CD4-positive, alpha-beta T cell treated with Interleukin-10 for 1 hour (primary cell): ENCODE measurements around the gene MGAT5B.
"Not testable (repeated sequence)": the region's sequence is repeated elsewhere in the genome, so short reads cannot be mapped to it uniquely, and the experiment has no call there.

ENCODE experiments used
- DNase-seq: peaks from one replicate; pipeline ENCODE4 v3.0.0-alpha.2; 2020

Gene MGAT5B

GRCh38 chr17:76868176-76868668 lies at the start of gene MGAT5B:
Gene MGAT5B (plus strand): TSS chr17:76868404. CDS start chr17:76869030, 626 bp downstream.
- DNase-seq = peak; percentile 75

GRCh38 chr17:76820039-76820438 lies 48.2 kb upstream of the MGAT5B start:
- DNase-seq = no peak

DNA sequence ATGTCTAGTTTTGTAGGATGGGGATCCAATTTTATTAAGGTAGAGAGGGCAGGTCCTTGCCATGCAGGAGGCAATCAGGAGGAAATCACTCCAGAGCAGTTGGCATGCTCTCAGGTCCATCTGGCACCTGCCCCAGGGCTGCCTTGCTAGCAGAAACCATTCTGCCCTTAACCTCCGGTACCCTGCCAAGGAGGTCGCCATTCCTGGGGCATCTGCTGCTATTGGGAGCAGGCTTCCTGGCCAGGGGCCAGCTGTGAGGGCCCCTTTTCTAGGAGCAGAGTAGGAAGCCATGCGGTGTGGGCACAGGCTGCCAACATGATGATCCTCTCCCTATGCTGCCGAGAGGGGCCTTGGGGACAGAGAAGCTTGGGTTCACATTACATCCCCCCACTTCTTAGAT lies 47.6 kb upstream of the MGAT5B start:
- no peak for DNase-seq

- no peak for DNase-seq
These were observed 45.9 kb upstream of the MGAT5B start for GRCh38 chr17:76822184-76822778.

DNA sequence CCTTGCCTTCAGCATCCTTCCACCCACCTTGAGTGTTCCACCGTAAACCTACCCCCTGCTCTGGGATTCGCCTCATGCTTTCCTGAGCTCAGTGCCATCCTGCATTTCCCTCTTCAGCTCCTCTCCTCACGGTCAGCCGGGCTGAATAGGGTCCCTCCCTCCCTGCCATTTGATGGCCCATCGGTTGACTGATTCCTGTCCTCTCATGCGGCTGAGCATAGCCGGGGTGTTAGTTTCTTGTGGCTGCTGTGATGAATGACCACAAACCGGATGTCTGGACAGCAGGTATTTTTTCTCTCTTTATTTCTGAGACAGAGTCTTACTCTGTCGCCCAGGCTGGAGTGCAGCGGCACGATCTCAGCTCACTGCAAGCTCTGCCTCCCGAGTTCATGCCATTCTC lies 44.1 kb upstream of the MGAT5B start:
- no peak for DNase-seq

DNA sequence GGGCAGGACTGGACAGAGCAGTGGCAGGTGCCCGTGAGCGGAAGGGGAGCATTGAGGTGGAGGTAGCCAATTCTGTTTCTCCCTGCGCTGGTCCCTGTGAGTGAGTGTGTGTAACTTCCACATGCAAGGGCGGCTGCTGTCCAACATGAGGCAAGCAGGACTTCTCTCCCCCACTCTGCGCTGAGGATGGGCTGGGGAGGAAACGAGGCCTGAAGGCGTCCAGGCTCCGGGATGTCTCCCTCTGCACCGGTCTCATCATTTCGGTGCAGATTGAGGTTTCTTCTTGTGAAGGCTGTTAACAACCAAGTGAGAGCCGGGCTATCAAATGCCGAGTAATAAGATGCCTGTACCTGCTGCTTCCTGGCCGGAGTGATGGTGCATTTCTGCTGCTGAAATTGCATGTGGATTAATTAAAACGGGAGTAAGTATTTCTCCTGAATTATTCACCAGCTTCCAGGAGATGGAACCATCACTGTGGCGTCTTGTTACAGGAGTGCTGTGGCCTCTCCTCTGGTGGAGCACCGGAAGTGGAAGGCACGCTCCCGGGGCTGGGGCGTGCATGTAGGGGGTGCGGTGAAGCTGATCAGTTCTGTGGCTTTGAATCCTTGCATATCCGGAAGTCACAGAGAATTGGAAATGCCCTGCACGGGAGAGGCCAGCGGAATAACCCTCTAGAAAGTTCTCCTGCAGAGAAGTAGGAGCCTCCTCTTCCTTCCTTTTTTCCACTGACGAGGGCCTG lies 41.7 kb upstream of the MGAT5B start:
- DNase-seq = no peak

DNA sequence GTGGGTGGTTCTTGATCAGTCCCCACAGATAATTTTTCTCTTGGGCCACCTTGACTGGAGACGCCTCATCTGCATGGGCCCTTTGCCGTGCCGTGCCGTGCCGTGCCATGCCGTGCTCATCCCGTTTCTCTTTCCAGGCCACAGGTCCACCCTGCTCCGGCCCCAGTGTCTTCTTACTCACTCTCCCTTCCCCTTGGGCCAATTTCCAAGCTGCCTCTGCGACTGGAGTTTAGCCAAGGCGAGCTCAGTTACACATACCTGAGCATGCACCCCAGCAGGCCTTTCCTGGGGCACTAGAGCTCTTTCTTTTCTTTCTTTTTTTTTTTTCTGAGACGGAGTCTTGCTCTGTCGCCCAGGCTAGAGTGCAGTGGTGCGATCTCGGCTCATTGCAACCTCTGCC lies 40.5 kb upstream of the MGAT5B start:
- DNase-seq = no peak

GRCh38 chr17:76830987-76831715 lies 37.1 kb upstream of the MGAT5B start:
- DNase-seq = no peak

DNA sequence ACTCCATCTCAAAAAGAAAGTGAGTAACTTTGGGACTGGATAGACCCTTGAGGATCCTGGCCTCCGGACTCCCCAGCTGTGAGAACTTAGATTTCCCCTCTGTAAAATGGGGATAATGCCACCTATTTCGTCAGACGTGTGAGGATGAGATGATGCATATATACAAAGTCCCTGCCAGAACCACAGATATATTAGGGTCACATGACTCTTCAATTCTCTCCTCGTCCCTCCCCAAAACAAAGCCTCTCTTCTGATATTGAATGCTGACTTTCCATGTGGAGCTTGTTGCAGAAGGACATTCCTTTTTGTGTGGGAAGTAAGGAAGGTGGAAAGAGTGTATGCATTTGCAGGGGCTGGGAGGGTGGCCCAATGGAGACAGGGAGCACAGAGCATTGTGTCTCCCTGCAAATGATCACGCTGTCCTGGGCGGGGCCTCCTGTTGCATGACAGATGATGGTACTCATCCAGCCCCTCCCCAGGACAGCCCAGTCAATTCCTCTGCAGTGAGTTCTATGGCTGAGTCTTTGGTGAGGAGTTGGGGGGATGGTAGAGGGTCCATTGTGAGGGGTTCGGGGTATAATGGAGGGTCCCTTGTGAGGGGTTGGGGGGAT lies 35.1 kb upstream of the MGAT5B start:
- no peak for DNase-seq

- DNase-seq = no peak
These were observed 34.5 kb upstream of the MGAT5B start for GRCh38 chr17:76833747-76834146.

GRCh38 chr17:76834870-76835269 lies 33.3 kb upstream of the MGAT5B start:
- DNase-seq = no peak

DNA sequence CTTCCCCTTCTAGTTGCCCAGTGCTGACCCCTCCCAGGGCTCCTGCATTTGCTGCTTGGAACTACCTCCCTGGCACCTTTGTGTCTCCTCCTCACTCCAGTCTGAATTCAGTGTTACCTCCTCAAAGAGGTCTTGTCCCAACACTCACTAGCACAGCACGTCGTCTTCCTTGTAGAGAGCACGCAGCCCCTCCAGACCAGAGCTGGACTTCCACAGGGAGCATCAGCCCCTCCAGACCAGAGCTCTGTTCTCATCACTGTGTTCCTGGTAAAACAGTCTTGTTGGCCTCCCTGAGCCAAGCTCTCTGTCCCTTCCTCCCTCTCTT lies 27.8 kb upstream of the MGAT5B start:
- DNase-seq = no peak

- DNase-seq = no peak
These were observed 27.1 kb upstream of the MGAT5B start for GRCh38 chr17:76840884-76841775.

DNA sequence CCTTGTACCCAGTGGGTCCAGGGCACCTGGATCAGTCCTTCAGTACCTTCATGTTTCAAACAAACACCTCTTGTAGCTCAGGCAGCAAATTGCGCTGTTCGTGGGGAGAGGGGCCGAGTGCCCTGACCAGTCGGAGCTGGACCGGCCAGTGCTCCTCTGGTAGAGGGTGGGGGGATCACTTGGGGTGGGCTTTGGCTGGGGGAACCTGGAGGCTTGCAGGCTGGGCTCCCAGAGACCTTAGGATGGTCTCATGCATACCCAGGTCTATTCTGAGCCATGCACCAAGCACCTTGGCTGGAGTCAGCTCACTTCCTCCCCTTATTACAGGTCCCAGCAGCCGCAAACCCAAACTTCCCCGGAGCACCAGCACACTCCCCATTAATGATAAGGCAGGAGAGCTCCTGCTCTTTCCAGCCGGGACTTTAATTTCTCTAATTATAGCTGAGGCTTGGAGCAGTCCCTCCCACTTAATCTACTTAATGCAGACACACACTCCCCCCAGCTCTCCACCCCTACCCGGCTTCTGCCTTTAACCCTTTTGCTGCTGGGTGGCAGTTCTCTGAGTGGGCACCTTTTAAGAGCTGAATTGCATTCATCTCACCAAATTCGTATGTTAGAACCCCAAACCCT lies 26.3 kb upstream of the MGAT5B start:
- no peak for DNase-seq

DNA sequence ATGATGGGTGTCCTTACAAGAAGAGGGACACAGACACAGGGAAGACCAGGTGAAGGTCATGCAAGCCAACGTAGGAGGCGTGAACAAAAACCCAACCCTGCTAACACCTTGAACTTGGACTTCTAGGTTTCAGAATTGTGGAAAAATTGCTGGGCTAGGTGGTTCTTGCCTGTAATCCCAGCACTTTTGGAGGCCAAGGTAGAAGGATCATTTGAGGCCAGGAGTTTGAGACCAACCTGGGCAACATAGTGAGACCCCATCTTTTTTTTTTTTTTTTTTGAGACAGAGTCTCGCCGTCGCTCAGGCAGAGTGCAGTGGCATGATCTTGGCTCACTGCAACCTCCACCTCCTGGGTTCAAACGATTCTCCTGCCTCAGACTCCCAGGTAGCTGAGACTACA lies 25.1 kb upstream of the MGAT5B start:
- not testable (repeated sequence) for DNase-seq

GRCh38 chr17:76843703-76844484 lies 24.3 kb upstream of the MGAT5B start:
- DNase-seq = no peak

- DNase-seq = no peak
These were observed 23.7 kb upstream of the MGAT5B start for GRCh38 chr17:76844485-76844829.

- no peak for DNase-seq
These were observed 23.4 kb upstream of the MGAT5B start for GRCh38 chr17:76844846-76845245.

- DNase-seq = no peak
These were observed 22.6 kb upstream of the MGAT5B start for GRCh38 chr17:76845541-76846017.

DNA sequence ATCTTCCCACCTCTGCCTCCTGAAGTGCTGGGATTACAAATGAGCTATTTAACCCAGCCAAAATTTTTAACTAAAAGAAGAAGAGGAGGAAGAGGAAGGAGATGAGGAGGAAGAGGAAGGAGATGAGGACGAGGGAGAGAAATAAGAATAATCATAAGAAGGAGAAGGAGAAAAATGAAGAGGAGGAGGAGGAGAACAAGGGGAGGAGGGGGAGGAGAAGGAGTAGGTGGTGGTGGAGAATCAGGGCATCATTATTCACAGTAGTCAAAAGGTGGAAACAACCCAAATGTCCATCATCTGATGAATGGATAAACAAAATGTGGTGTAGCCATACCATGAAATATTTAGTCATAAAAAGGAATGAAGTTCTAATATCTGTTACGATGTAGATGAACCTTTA lies 21.2 kb upstream of the MGAT5B start:
- no peak for DNase-seq

DNA sequence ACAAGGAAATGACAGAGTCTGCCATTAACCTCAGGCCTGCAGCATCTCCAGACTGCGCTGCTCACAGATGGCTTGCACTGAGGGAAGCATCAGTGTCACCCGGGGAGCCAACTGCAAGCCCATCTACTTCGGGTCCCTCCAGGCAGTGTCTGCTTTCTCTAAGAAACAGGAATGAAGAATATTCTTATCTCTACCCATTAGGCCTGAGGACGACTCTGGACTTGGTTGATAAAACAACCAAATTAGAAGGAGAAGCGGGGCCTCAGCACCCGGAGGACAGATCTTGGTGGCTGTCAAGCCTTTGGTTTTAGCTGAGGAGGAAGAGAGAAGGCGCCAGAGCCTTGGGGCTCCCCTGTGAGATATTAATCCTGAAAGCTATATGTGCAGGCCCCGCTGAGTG lies 19.5 kb upstream of the MGAT5B start:
- DNase-seq = no peak
